Keratinocyte (primary cell): ENCODE data around the gene RPS6KL1.

Experiments
- EZH2 ChIP-seq: IDR thresholded peaks from one replicate; pipeline ENCODE4 v1.6.1; 2012; ENCODE audit warnings: inconsistent platforms, mild to moderate bottlenecking, low read length, moderate library complexity
- TF ChIP-seq, protein P1 (sequence below), 3 experiments: IDR thresholded peaks in 1 of 3; conservative IDR thresholded peaks in 1 of 3; optimal IDR thresholded peaks in 1 of 3; 2 replicates in 2 of 3; 3 replicates in 1 of 3; pipeline versions ENCODE3 to v1.5.1; 2011; ENCODE audit warnings: low read length in 3 of 3, mild to moderate bottlenecking in 3 of 3, moderate library complexity in 2 of 3, control low read depth in 1 of 3, inconsistent platforms in 1 of 3; ENCODE audit not compliant: insufficient read depth in 2 of 3; ENCODE audit errors: extremely low read depth in 1 of 3

DNA sequence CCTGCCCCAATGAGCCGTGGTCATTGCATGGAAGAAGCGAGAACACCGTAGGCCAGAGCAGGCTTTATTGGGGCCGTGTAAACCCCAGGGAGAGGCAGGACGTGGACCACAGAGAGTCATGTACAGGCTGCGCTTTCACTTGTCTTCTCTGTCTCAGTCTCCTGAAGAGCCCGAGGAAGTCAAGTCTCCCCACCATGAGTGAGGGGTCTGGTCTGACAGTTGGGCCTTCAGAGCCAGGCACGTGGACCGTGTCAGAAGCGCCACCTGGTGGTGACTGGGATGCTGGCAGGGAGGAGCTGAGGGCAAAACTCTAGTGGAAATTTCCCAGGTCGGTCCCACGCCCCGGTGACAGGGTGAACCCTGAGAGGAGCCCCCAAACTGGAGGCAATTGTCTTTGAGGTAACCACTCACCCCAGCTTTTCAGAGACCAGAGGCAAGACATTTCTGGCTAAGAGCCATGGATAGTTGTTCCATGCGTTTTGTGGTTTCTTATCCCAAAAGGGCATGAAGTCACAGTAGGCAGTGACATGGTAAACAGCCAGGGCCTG is 17.4 kb downstream of the RPS6KL1 start:
- TF ChIP-seq, protein P1, sequence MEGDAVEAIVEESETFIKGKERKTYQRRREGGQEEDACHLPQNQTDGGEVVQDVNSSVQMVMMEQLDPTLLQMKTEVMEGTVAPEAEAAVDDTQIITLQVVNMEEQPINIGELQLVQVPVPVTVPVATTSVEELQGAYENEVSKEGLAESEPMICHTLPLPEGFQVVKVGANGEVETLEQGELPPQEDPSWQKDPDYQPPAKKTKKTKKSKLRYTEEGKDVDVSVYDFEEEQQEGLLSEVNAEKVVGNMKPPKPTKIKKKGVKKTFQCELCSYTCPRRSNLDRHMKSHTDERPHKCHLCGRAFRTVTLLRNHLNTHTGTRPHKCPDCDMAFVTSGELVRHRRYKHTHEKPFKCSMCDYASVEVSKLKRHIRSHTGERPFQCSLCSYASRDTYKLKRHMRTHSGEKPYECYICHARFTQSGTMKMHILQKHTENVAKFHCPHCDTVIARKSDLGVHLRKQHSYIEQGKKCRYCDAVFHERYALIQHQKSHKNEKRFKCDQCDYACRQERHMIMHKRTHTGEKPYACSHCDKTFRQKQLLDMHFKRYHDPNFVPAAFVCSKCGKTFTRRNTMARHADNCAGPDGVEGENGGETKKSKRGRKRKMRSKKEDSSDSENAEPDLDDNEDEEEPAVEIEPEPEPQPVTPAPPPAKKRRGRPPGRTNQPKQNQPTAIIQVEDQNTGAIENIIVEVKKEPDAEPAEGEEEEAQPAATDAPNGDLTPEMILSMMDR (optimal IDR thresholded peaks at IDR 0.05 in 1 of 3, IDR thresholded peaks at IDR 0.05 in 1 of 3, conservative IDR thresholded peaks at IDR 0.05 in 1 of 3; ENCODE audit: extremely low read depth in 1 of 3, insufficient read depth in 2 of 3, low read length in 3 of 3): peak; percentile 86 to 99 (median 95)
- TF ChIP-seq EZH2: no peak
